OCI-LY7 (cell line): Measurements from ENCODE around the gene HOXA4. TPM values are rescaled to one million over a fixed set of nuclear protein-coding genes. Genes with fewer than 3 reads are reported as not detected.

ENCODE experiments used
- BruUV-seq: library from RNA; stranded (reverse); fragments of 400-500 nt; replicated peaks from 2 replicates; lab custom pipeline; 2021; lab: Mats Ljungman, UMichigan
- CTCF ChIA-PET: fragments of 300-600 bp; sonication (Branson Sonifier 250); formaldehyde crosslinking; loops from one replicate; lab custom pipeline; 2022; ENCODE audit warnings: antibody characterized with exemption; ENCODE audit not compliant: unreplicated experiment; lab: Charles Lee
- POLR2A ChIA-PET: fragments of 300-600 bp; sonication (Branson Sonifier 250); formaldehyde crosslinking; loops from one replicate; lab custom pipeline; 2022; ENCODE audit warnings: antibody characterized with exemption; lab: Charles Lee
- DNase-seq: peaks from one replicate; pipeline ENCODE4 v3.0.0-alpha.2; 2015; ENCODE audit warnings: low spot score
- H2AFZ ChIP-seq: fragments of 200-600 bp; sonication (generic), shearing (Covaris generic); 2 replicates; pipeline ENCODE4 v1.6.1; 2014; ENCODE audit warnings: mild to moderate bottlenecking, antibody characterized with exemption, low read length, moderate library complexity
- H3K27ac ChIP-seq: fragments of 200-600 bp; sonication (generic); 2 replicates; pipeline ENCODE4 v1.5.1; 2014; ENCODE audit warnings: mixed run types, low read depth, mild to moderate bottlenecking, moderate library complexity, low read length, inconsistent platforms; ENCODE audit not compliant: poor library complexity, severe bottlenecking
- H3K36me3 ChIP-seq: fragments of 200-600 bp; sonication (generic); 2 replicates; pipeline ENCODE4 v1.6.1; 2014; ENCODE audit warnings: mild to moderate bottlenecking, antibody characterized with exemption, low read length, moderate library complexity, mixed read lengths; ENCODE audit not compliant: insufficient read depth
- H3K4me1 ChIP-seq: fragments of 200-600 bp; sonication (generic); 2 replicates; pipeline ENCODE4 v1.5.1; 2014; ENCODE audit warnings: mild to moderate bottlenecking, low read length; ENCODE audit not compliant: insufficient read depth, poor library complexity, severe bottlenecking
- H3K4me2 ChIP-seq: fragments of 200-600 bp; sonication (generic); 2 replicates; pipeline ENCODE4 v1.6.1; 2014; ENCODE audit warnings: mild to moderate bottlenecking, low read length
- H3K4me3 ChIP-seq: fragments of 200-600 bp; sonication (generic); 2 replicates; pipeline ENCODE4 v1.5.1; 2014; ENCODE audit warnings: mild to moderate bottlenecking, low read depth, low read length; ENCODE audit not compliant: poor library complexity, severe bottlenecking
- H3K79me2 ChIP-seq: fragments of 200-600 bp; sonication (generic); 2 replicates; pipeline ENCODE4 v1.6.1; 2016; ENCODE audit warnings: low read depth, mild to moderate bottlenecking, low read length, moderate library complexity, mixed read lengths; ENCODE audit not compliant: insufficient read depth
- H3K9me2 ChIP-seq: fragments of 200-600 bp; sonication (generic); 2 replicates; pipeline ENCODE4 v1.6.1; 2016; ENCODE audit warnings: mild to moderate bottlenecking, low read length, mixed read lengths; ENCODE audit not compliant: insufficient read depth
- H3K9me3 ChIP-seq: fragments of 200-600 bp; sonication (generic); 2 replicates; pipeline ENCODE4 v1.6.1; 2014; ENCODE audit warnings: mild to moderate bottlenecking, mixed run types, low read length, mixed read lengths
- H4K20me1 ChIP-seq: fragments of 200-600 bp; sonication (generic); 2 replicates; pipeline ENCODE4 v1.6.1; 2014; ENCODE audit warnings: mild to moderate bottlenecking, antibody characterized with exemption, low read length, moderate library complexity, mixed read lengths; ENCODE audit not compliant: insufficient read depth
- EZH2phosphoT487 ChIP-seq: fragments of 200-600 bp; sonication (generic); IDR thresholded peaks from 2 replicates; pipeline ENCODE4 v1.6.1; 2018; ENCODE audit warnings: low read depth, borderline replicate concordance, mild to moderate bottlenecking, mixed run types, antibody characterized with exemption, low read length, moderate library complexity, mixed read lengths
- intact Hi-C: fragments of 100-400 bp; cut with micrococcal nuclease; formaldehyde crosslinking; loops from one replicate; pipeline ENCODE4 v1.10.0; 2022; ENCODE audit not compliant: unreplicated experiment
- total RNA-seq, 2 experiments: library from RNA; depleted of rRNA in 1 of 2; stranded (reverse); fragments of >200 nt in 1 of 2; shearing (Covaris generic) in 1 of 2; gene quantifications; 2 replicates each; pipeline ENCODE4 v1.2.3, GENCODE V29; 2014 to 2022
- TF ChIP-seq, protein P1 (sequence below): fragments of 200-600 bp; sonication (generic); conservative IDR thresholded peaks from 2 replicates; pipeline ENCODE4 v1.5.1; 2014; ENCODE audit warnings: mild to moderate bottlenecking, antibody characterized with exemption, low read length, moderate library complexity, mixed read lengths

Gene HOXA4
- total RNA-seq, 2 experiments from 2014 or later: 2.0 TPM; not detected in 1

DNA sequence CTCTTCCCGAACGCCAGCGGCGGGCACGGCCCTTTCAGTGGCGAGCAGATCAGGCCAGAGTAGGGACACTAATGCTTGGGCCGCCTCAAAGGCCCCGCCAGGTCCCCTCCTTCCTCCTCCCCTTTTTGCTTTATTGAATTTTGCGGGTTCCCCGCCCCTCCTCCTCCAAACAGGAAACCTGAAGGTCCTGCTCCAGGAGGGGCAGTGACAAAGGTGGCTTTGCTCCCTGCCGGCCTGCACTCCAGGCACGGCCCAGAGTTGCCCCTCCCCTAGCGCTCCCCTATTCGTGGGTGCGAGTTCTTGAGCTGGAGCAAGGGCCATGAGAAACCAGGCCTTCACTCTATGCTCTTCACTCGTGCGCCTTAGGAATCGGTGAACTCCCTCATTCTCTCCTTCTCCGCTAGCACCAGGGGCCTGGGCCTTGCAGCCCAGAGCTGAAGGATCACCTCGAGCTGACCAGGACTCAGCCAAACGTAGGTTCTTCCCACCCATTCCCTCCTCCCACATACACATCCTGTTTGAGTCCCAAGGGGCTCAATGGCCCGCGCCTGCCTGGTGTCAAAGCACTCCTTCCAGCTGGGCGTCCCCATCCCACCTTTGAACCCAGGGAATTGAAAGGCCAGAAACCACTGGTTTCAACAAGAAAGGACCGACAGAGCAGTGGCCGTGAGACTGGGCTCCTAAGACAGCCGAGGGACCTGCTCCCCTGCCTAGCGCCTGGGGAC is 17.6 kb upstream of the HOXA4 start:
- peak overlapping the region; percentile 94 for H3K4me2 ChIP-seq
- H4K20me1 ChIP-seq: no peaks in the 10 kb centered on the region
- H3K4me3 ChIP-seq: peak overlapping the region; percentile 75
- H3K36me3 ChIP-seq: peaks cover 11% of the 10 kb centered on the region
- BruUV-seq: no TSS peak
- no peak for TF ChIP-seq EZH2phosphoT487
- TF ChIP-seq, protein P1, sequence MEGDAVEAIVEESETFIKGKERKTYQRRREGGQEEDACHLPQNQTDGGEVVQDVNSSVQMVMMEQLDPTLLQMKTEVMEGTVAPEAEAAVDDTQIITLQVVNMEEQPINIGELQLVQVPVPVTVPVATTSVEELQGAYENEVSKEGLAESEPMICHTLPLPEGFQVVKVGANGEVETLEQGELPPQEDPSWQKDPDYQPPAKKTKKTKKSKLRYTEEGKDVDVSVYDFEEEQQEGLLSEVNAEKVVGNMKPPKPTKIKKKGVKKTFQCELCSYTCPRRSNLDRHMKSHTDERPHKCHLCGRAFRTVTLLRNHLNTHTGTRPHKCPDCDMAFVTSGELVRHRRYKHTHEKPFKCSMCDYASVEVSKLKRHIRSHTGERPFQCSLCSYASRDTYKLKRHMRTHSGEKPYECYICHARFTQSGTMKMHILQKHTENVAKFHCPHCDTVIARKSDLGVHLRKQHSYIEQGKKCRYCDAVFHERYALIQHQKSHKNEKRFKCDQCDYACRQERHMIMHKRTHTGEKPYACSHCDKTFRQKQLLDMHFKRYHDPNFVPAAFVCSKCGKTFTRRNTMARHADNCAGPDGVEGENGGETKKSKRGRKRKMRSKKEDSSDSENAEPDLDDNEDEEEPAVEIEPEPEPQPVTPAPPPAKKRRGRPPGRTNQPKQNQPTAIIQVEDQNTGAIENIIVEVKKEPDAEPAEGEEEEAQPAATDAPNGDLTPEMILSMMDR: no peak
- POLR2A ChIA-PET: no interaction called here
- no peak overlapping the region for H3K27ac ChIP-seq
- peaks cover 8% of the 10 kb centered on the region; the same call in 1 of the 2 replicates for H3K79me2 ChIP-seq
- intact Hi-C loops: no loop called here
- H3K4me1 ChIP-seq: peaks cover 36% of the 10 kb centered on the region
- CTCF ChIA-PET: interaction anchor here (0.6 kb wide), 1 partner anchor 783 kb away, joined by 3 read pairs; no protein-coding TSS in a partner anchor
- H2AFZ ChIP-seq: no peak overlapping the region
- H3K9me2 ChIP-seq: no peaks in the 10 kb centered on the region
- DNase-seq: no peak
- no peaks in the 10 kb centered on the region for H3K9me3 ChIP-seq

DNA sequence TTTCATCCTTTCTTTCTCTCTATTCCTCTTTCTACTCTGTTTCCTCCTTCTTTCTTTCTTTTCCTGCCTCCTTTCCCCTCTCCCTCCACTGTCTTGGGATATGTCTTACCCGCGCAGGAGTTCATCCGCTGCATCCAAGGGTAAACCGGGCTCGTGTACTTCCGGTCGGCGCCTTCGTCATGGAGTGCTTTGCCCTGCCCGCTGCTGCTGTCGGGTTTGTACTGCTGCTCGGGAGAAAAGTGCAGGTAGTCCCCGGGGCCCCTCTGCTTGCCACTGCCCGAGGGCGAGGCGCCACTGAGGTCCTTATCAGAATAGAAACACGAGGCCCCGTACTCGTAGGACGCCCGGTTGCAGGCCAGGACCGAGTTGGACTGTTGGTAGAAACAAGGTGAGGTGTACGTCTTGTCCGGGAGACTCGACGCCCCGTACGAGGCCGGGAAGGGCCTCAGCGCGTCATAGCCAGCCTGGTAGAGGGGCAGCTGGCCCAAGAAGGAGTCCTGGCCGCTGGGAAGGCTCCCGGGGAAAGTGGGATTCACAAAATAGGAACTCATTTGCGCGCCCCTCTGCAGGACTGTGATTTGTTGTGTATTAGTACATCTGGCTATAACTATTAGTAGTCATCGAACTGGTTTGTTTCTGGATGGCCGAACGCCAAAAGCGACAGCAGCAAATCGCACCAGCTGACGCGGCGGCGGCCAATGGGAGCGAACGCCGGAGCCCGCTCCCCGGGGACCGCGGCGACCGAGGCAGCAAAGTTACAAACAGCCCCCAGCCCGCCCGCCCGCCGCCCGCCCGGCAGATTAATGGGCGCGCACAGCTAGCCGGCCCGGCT is 16.9 kb upstream of the HOXA4 start, which contains the start of gene HOXA6:
TSS of gene HOXA6 (minus strand) at position 576 of the 832 bp plus-strand sequence. CDS start at position 551, 25 bp downstream.
- Histone ChIP-seq H3K4me1 (peaks cover 35% of the 10 kb centered on the region), H3K27ac (no peak within 1 kb of the TSS), H4K20me1 (no peaks in the 10 kb centered on the region), H3K4me3 (peak within 1 kb of the TSS; percentile 75), H3K4me2 (peak within 1 kb of the TSS; percentile 94), H3K9me2 (no peaks in the 10 kb centered on the region), H3K9me3 (no peaks in the 10 kb centered on the region), H2AFZ (no peak within 1 kb of the TSS), H3K79me2 (peaks cover 8% of the 10 kb centered on the region; the same call in 1 of the 2 replicates), H3K36me3 (peaks cover 11% of the 10 kb centered on the region)
- TF ChIP-seq, protein P1: no peak
- TF ChIP-seq EZH2phosphoT487: no peak
- no peak for DNase-seq
- ChIA-PET POLR2A (interaction anchor here (0.8 kb wide), 1 partner anchor 299 kb away, joined by 4 read pairs; no protein-coding TSS in a partner anchor), CTCF (interaction anchor here (0.6 kb wide), 1 partner anchor 14 kb away, joined by 3 read pairs; no protein-coding TSS in a partner anchor)
- intact Hi-C loops: no loop called here
- BruUV-seq: no TSS peak
